ENCODE measurements around the gene PLOD2. TPM values are rescaled to one million over a fixed set of nuclear protein-coding genes. Genes with fewer than 3 reads are reported as not detected.

The PLOD2 gene
- total and polyA plus RNA-seq, 4 donors = 17.8 to 73.9 (median 22.7) TPM

- H3K9ac ChIP-seq (ENCODE audit: insufficient read depth in 1 of 2, low read length in 2 of 2) = no peak overlapping the region
- DNase-seq = peak; percentile 22 to 74 (median 70)
Measured at GRCh38 chr3:146189519-146190173, 28.7 kb upstream of the PLOD2 start.

DNA sequence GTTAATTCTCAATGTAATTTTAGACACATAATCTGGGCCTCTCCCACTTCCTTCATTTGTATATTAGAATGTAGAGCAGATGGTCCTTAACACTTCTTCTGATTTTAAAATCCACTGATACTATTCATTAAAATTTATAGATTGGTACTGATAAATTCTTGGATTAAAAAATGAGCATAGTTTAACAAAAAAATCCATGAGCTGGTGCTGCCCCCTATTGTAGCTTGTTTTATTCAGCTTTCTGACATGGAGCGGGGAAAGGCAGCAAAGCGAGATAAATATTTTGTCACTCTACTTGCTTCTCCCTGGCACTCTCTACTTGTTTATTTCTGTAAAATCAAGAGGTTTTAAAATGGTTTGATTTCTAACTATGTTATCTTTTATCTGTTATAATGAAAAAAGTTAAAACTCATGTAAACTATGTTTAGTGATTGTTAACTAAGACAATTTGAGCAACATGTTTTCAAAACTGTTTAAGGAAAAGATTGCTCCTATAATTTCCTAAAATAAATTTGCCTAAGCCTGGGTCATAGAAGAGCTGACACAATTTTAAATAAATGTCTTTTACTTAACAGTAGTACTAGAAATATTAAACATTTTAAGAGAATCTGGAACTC is 26.5 kb upstream of the PLOD2 start:
- no peak overlapping the region for H3K4me3 ChIP-seq
- TF ChIP-seq, protein P1, sequence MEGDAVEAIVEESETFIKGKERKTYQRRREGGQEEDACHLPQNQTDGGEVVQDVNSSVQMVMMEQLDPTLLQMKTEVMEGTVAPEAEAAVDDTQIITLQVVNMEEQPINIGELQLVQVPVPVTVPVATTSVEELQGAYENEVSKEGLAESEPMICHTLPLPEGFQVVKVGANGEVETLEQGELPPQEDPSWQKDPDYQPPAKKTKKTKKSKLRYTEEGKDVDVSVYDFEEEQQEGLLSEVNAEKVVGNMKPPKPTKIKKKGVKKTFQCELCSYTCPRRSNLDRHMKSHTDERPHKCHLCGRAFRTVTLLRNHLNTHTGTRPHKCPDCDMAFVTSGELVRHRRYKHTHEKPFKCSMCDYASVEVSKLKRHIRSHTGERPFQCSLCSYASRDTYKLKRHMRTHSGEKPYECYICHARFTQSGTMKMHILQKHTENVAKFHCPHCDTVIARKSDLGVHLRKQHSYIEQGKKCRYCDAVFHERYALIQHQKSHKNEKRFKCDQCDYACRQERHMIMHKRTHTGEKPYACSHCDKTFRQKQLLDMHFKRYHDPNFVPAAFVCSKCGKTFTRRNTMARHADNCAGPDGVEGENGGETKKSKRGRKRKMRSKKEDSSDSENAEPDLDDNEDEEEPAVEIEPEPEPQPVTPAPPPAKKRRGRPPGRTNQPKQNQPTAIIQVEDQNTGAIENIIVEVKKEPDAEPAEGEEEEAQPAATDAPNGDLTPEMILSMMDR (IDR thresholded peaks at IDR 0.05; ENCODE audit: control extremely low read depth, extremely low read depth) = peak; percentile 19
- H3K9me3 ChIP-seq (ENCODE audit: control insufficient read depth in 4 of 4, insufficient read depth in 3 of 4, low read length in 3 of 4) = no peaks in the 10 kb centered on the region
- peak; percentile 22 to 65 (median 56) for DNase-seq
- no peak overlapping the region for H3K9ac ChIP-seq (ENCODE audit: insufficient read depth in 1 of 2, low read length in 2 of 2)
- ATAC-seq (ENCODE audit: insufficient read depth, low FRiP score) = no peak
- no peaks in the 10 kb centered on the region for H3K27me3 ChIP-seq (ENCODE audit: control insufficient read depth in 3 of 3, insufficient read depth in 3 of 3, low read length in 2 of 3)
- no peak overlapping the region for H3K27ac ChIP-seq (ENCODE audit: low read depth in 1 of 2, low read length in 1 of 2)
- 35 to 83% methylated on average over 2 of the region's 2 CpGs for WGBS, 2 donors
- peaks cover 0 to 13% (median 0%) of the 10 kb centered on the region in 4 donors for H3K36me3 ChIP-seq (ENCODE audit: control insufficient read depth in 4 of 4, insufficient read depth in 4 of 4, low read length in 4 of 4)
- H3K4me1 ChIP-seq (ENCODE audit: control insufficient read depth in 5 of 5, insufficient read depth in 5 of 5, low read length in 5 of 5) = no peaks in the 10 kb centered on the region

More at GRCh38 chr3:146189519-146190173, 28.7 kb upstream of the PLOD2 start:
- H3K36me3 ChIP-seq (ENCODE audit: control insufficient read depth in 4 of 4, insufficient read depth in 4 of 4, low read length in 4 of 4) = peaks cover 0 to 21% (median 0%) of the 10 kb centered on the region in 4 donors
- no peaks in the 10 kb centered on the region for H3K27me3 ChIP-seq (ENCODE audit: control insufficient read depth in 3 of 3, insufficient read depth in 3 of 3, low read length in 2 of 3)
- TF ChIP-seq, protein P1 (IDR thresholded peaks at IDR 0.05; ENCODE audit: control extremely low read depth, extremely low read depth) = peak; percentile 42
- no peak overlapping the region for H3K4me3 ChIP-seq
- 14 to 16% methylated on average over 6 of the region's 6 CpGs for WGBS, 2 donors
- no peaks in the 10 kb centered on the region for H3K4me1 ChIP-seq (ENCODE audit: control insufficient read depth in 5 of 5, insufficient read depth in 5 of 5, low read length in 5 of 5)
- no peak overlapping the region for H3K27ac ChIP-seq (ENCODE audit: low read depth in 1 of 2, low read length in 1 of 2)
- ATAC-seq (ENCODE audit: insufficient read depth, low FRiP score) = peak; percentile 54
- H3K9me3 ChIP-seq (ENCODE audit: control insufficient read depth in 4 of 4, insufficient read depth in 3 of 4, low read length in 3 of 4) = no peaks in the 10 kb centered on the region

- 48 to 75% methylated on average over 2 of the region's 2 CpGs for WGBS, 2 donors
- H3K4me3 ChIP-seq = no peak overlapping the region
- H3K4me1 ChIP-seq (ENCODE audit: control insufficient read depth in 5 of 5, insufficient read depth in 5 of 5, low read length in 5 of 5) = no peaks in the 10 kb centered on the region
- TF ChIP-seq, protein P1 (IDR thresholded peaks at IDR 0.05; ENCODE audit: control extremely low read depth, extremely low read depth) = no peak
- H3K9me3 ChIP-seq (ENCODE audit: control insufficient read depth in 4 of 4, insufficient read depth in 3 of 4, low read length in 3 of 4) = no peaks in the 10 kb centered on the region
- H3K27ac ChIP-seq (ENCODE audit: low read depth in 1 of 2, low read length in 1 of 2) = no peak overlapping the region
- ATAC-seq (ENCODE audit: insufficient read depth, low FRiP score) = no peak
- DNase-seq = no peak
- H3K36me3 ChIP-seq (ENCODE audit: control insufficient read depth in 4 of 4, insufficient read depth in 4 of 4, low read length in 4 of 4) = peaks cover 0 to 9% (median 0%) of the 10 kb centered on the region in 4 donors
- H3K9ac ChIP-seq (ENCODE audit: insufficient read depth in 1 of 2, low read length in 2 of 2) = no peak overlapping the region
- H3K27me3 ChIP-seq (ENCODE audit: control insufficient read depth in 3 of 3, insufficient read depth in 3 of 3, low read length in 2 of 3) = no peaks in the 10 kb centered on the region
Measured at GRCh38 chr3:146184241-146185015, 23.4 kb upstream of the PLOD2 start.

Data from lung (tissue), 12 donors.